GM12878 (cell line): ENCODE measurements around the gene NODAL. TPM values are rescaled to one million over a fixed set of nuclear protein-coding genes. Genes with fewer than 3 reads are reported as not detected.

Experiments used
- ATAC-seq: fragments of 200-7000 bp; cut with Tn5 transposase; 3 replicates; pipeline ENCODE4 v1.9.1; 2020; ENCODE audit warnings: mild to moderate bottlenecking, moderate library complexity
- BruUV-seq: library from RNA; stranded (reverse); fragments of 400-500 nt; replicated peaks from 2 replicates; lab custom pipeline; 2021; lab: Mats Ljungman, UMichigan
- CTCF ChIA-PET: fragments of 300-600 bp; sonication (Branson Sonifier 250); formaldehyde crosslinking; extraction: SDS; loops from one replicate; lab custom pipeline; 2021; ENCODE audit warnings: inconsistent platforms; lab: Yijun Ruan, JAX
- POLR2A ChIA-PET: fragments of 350-600 bp; formaldehyde crosslinking; extraction: SDS; loops from one replicate; lab custom pipeline; 2021; ENCODE audit warnings: inconsistent platforms; lab: Charles Lee
- RAD21 ChIA-PET: fragments of 300-600 bp; sonication (Branson Sonifier 250); formaldehyde crosslinking; loops from one replicate; lab custom pipeline; 2023; ENCODE audit warnings: antibody characterized with exemption; ENCODE audit not compliant: unreplicated experiment; lab: Charles Lee
- SMC1A ChIA-PET: fragments of 300-600 bp; sonication (Branson Sonifier 250); formaldehyde crosslinking; loops from one replicate; lab custom pipeline; 2023; ENCODE audit not compliant: unreplicated experiment, uncharacterized antibody; lab: Charles Lee
- DNase-seq: peaks from one replicate; pipeline ENCODE4 v3.0.0-alpha.2; 2011; ENCODE audit warnings: low read depth, low spot score
- FAIRE-seq: peaks from 3 replicates; lab custom pipeline; 2011; peaks lifted over from hg19 to GRCh38; lab: Jason Lieb, UNC
- H2AFZ ChIP-seq: 2 replicates; pipeline ENCODE4 v1.6.0; 2011; ENCODE audit warnings: low read depth, low read length, control low read depth; ENCODE audit not compliant: control insufficient read depth
- H3K27ac ChIP-seq: 2 replicates; pipeline ENCODE4 v1.5.1; 2011; ENCODE audit warnings: control low read depth; ENCODE audit not compliant: control insufficient read depth, insufficient read depth
- H3K27me3 ChIP-seq, 2 experiments: replicated peaks in 1 of 2; 2 replicates each; pipeline versions ENCODE4 v1.6.0 to v1.6.1; 2011; ENCODE audit warnings: low read length in 1 of 2; ENCODE audit not compliant: control insufficient read depth in 2 of 2, insufficient read depth in 2 of 2
- H3K36me3 ChIP-seq, 2 experiments: 2 replicates each; pipeline ENCODE4 v1.5.1; 2011; ENCODE audit warnings: low read length in 1 of 2; ENCODE audit not compliant: control insufficient read depth in 2 of 2, insufficient read depth in 2 of 2
- H3K4me1 ChIP-seq: 2 replicates; pipeline ENCODE4 v1.6.1; 2011; ENCODE audit warnings: mild to moderate bottlenecking, low read length, moderate library complexity, mixed read lengths; ENCODE audit not compliant: control insufficient read depth, insufficient read depth
- H3K4me2 ChIP-seq: 2 replicates; pipeline ENCODE4 v1.6.0; 2011; ENCODE audit warnings: control low read depth; ENCODE audit not compliant: control insufficient read depth, insufficient read depth
- H3K4me3 ChIP-seq: fragments of 200-600 bp; sonication (generic); 2 replicates; pipeline ENCODE4 v1.5.1; 2016
- H3K79me2 ChIP-seq: 2 replicates; pipeline ENCODE4 v1.6.0; 2011; ENCODE audit warnings: low read length; ENCODE audit not compliant: control insufficient read depth, insufficient read depth
- H3K9ac ChIP-seq: 2 replicates; pipeline ENCODE4 v1.8.0; 2011; ENCODE audit warnings: low read length, control low read depth, mixed read lengths; ENCODE audit not compliant: control insufficient read depth, insufficient read depth
- H3K9me3 ChIP-seq: replicated peaks from 3 replicates; pipeline ENCODE4 v1.5.1; 2011; ENCODE audit warnings: mild to moderate bottlenecking, low read length; ENCODE audit not compliant: control insufficient read depth, insufficient read depth
- H4K20me1 ChIP-seq: 2 replicates; pipeline ENCODE4 v1.6.0; 2011; ENCODE audit not compliant: control insufficient read depth, insufficient read depth
- BHLHE40 ChIP-seq, 2 experiments: fragments of 450-650 bp in 1 of 2; IDR thresholded peaks; 2 replicates each; pipeline ENCODE4 v1.6.1; 2011 to 2017; ENCODE audit warnings: low read depth in 2 of 2, borderline replicate concordance in 1 of 2, improper control_type of control experiment in 1 of 2, low read length in 1 of 2, mild to moderate bottlenecking in 1 of 2
- SREBF2 ChIP-seq: IDR thresholded peaks from 2 replicates; pipeline ENCODE4 v1.6.1; 2012; ENCODE audit warnings: mild to moderate bottlenecking, low read length
- TCF7 ChIP-seq: IDR thresholded peaks from 2 replicates; pipeline ENCODE4 v1.6.1; 2014; ENCODE audit warnings: antibody characterized with exemption, borderline replicate concordance
- WGBS: methylation state at CpG from one replicate; pipeline ENCODE4 v1.1.6; 2016; ENCODE audit warnings: low lambda C conversion rate; ENCODE audit not compliant: insufficient replicate concordance, insufficient coverage; ENCODE audit errors: missing lambda C conversion rate; 5-methylcytosine and 5-hydroxymethylcytosine counted together
- in situ Hi-C: fragments of 300-500 bp; cut with MboI; formaldehyde crosslinking; loops from 9 replicates; pipeline ENCODE4 v1.14.3; 2018; ENCODE audit warnings: mixed read lengths
- intact Hi-C: fragments of 100-400 bp; cut with micrococcal nuclease; formaldehyde crosslinking; loops from one replicate; pipeline ENCODE4 v1.14.2; 2022; ENCODE audit not compliant: unreplicated experiment
- polyA plus RNA-seq, 11 experiments: library from polyadenylated mRNA; depleted of rRNA in 4 of 11; unstranded in 6 of 11; stranded (reverse) in 5 of 11; fragments of >200 nt; fragmentation: Nextera tagmentation in 4 of 11; fragmentation: Illumina TruSeq in 1 of 11; extraction: Ambion mirVana in 4 of 11; extraction: Trizol in 1 of 11; gene quantifications; 1 replicate in 1 of 11; 2 replicates in 10 of 11; pipeline versions ENCODE4 v1.2.1 to v1.2.3, GENCODE V29; 2011 to 2016; ENCODE audit warnings: inconsistent platforms in 2 of 11, missing spikeins in 2 of 11, low read depth in 1 of 11
- total RNA-seq, 4 experiments: library from RNA; depleted of rRNA in 3 of 4; stranded (reverse); fragments of >200 nt in 3 of 4; fragmentation: Illumina TruSeq in 1 of 4; extraction: Trizol in 1 of 4; gene quantifications; 2 replicates each; pipeline versions ENCODE4 v1.2.1 to v1.2.3, GENCODE V29; 2013 to 2021
- TF ChIP-seq, protein P1 (sequence below): fragments of 450-650 bp; IDR thresholded peaks from 2 replicates; pipeline ENCODE4 v1.6.1; 2017; ENCODE audit warnings: mild to moderate bottlenecking, low read depth, inconsistent platforms; ENCODE audit not compliant: poor library complexity, severe bottlenecking

NODAL gene
- total and polyA plus RNA-seq, 10 of the 15 experiments (the other 5 are each of a cell fraction or from before 2014, with no cell fraction given) = not detected

GRCh38 chr10:70490142-70490541 lies 48.7 kb upstream of the NODAL start:
- 57% methylated on average over 4 of the region's 4 CpGs for WGBS
- SMC1A ChIA-PET = interaction anchor here (0.6 to 2.5 kb wide), 7 partner anchors 9 to 326 kb away, joined by 3 to 16 read pairs (median 4); no protein-coding TSS in a partner anchor
- DNase-seq (no peak), ATAC-seq (peak; percentile 17), FAIRE-seq (no peak)
- no TSS peak for BruUV-seq
- RAD21 ChIA-PET = interaction anchor here (1.1 to 2.4 kb wide), 5 partner anchors 10 to 126 kb away, joined by 3 to 12 read pairs (median 7); partner anchors contain the start of gene EIF4EBP2
- intact Hi-C loops = no loop called here
- Histone ChIP-seq H4K20me1 (no peaks in the 10 kb centered on the region), H3K79me2 (peaks cover 15% of the 10 kb centered on the region), H3K9ac (no peak overlapping the region), H3K36me3 (no peaks in the 10 kb centered on the region), H3K4me1 (peaks cover 52% of the 10 kb centered on the region), H2AFZ (no peak overlapping the region), H3K4me3 (no peak overlapping the region), H3K9me3 (no peaks in the 10 kb centered on the region), H3K27ac (peak overlapping the region; percentile 65; the same call in 1 of the 2 replicates), H3K4me2 (no peak overlapping the region; the same call in 1 of the 2 replicates), H3K27me3 (no peaks in the 10 kb centered on the region)
- CTCF ChIA-PET = interaction anchor here (0.8 to 1.6 kb wide), 3 partner anchors 9 to 12 kb away, joined by 3 to 7 read pairs (median 4); partner anchors contain the start of gene PALD1
- POLR2A ChIA-PET = interaction anchor here (0.6 to 2.4 kb wide), 3 partner anchors 10 to 219 kb away, joined by 3 to 13 read pairs (median 3); no protein-coding TSS in a partner anchor
- in situ Hi-C loops = no loop called here
- TF ChIP-seq TCF7 (no peak), BHLHE40 (IDR thresholded peaks at IDR 0.05; ENCODE audit: borderline replicate concordance in 1 of 2, low read depth in 2 of 2, low read length in 1 of 2) (peak; percentile 25 to 80; a peak in 2 of 4 replicates), SREBF2 (no peak)
- TF ChIP-seq, protein P1, sequence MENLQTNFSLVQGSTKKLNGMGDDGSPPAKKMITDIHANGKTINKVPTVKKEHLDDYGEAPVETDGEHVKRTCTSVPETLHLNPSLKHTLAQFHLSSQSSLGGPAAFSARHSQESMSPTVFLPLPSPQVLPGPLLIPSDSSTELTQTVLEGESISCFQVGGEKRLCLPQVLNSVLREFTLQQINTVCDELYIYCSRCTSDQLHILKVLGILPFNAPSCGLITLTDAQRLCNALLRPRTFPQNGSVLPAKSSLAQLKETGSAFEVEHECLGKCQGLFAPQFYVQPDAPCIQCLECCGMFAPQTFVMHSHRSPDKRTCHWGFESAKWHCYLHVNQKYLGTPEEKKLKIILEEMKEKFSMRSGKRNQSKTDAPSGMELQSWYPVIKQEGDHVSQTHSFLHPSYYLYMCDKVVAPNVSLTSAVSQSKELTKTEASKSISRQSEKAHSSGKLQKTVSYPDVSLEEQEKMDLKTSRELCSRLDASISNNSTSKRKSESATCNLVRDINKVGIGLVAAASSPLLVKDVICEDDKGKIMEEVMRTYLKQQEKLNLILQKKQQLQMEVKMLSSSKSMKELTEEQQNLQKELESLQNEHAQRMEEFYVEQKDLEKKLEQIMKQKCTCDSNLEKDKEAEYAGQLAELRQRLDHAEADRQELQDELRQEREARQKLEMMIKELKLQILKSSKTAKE = no peak
